H9 (cell line): ENCODE measurements around the gene RND1. TPM values are rescaled to one million over a fixed set of nuclear protein-coding genes. Genes with fewer than 3 reads are reported as not detected.
A peak's percentile ranks its signal among the peaks of the same experiment; 100 is the strongest.

Experiments used
- DNase-seq: peaks from one replicate; pipeline ENCODE4 v3.0.0-alpha.2; 2017
- H2AFZ ChIP-seq: one replicate; pipeline ENCODE4 v1.6.1; 2013; ENCODE audit warnings: mild to moderate bottlenecking, low read length, control low read depth, moderate library complexity
- H2AK5ac ChIP-seq: 2 replicates; pipeline ENCODE4 v1.6.1; 2013; ENCODE audit warnings: low read length, control low read depth, mixed read lengths; ENCODE audit not compliant: insufficient read length
- H2BK120ac ChIP-seq: one replicate; pipeline ENCODE4 v1.6.1; 2013; ENCODE audit warnings: low read depth, mild to moderate bottlenecking, low read length, control low read depth, inconsistent platforms; ENCODE audit not compliant: poor library complexity, severe bottlenecking
- H2BK12ac ChIP-seq: 2 replicates; pipeline ENCODE4 v1.6.1; 2013; ENCODE audit warnings: low read length, control low read depth, mixed read lengths, low read depth; ENCODE audit not compliant: insufficient read length
- H2BK15ac ChIP-seq: 2 replicates; pipeline ENCODE4 v1.6.1; 2013; ENCODE audit warnings: low read depth, low read length, control low read depth
- H2BK20ac ChIP-seq: one replicate; pipeline ENCODE4 v1.6.1; 2013; ENCODE audit warnings: low read depth, mild to moderate bottlenecking, low read length, control low read depth, inconsistent platforms; ENCODE audit not compliant: poor library complexity, severe bottlenecking
- H2BK5ac ChIP-seq: 2 replicates; pipeline ENCODE4 v1.6.1; 2013; ENCODE audit warnings: low read length, control low read depth, mixed read lengths; ENCODE audit not compliant: insufficient read length
- H3K14ac ChIP-seq: 2 replicates; pipeline ENCODE4 v1.6.1; 2013; ENCODE audit warnings: low read length, control low read depth; ENCODE audit not compliant: insufficient read depth
- H3K18ac ChIP-seq: 2 replicates; pipeline ENCODE4 v1.6.1; 2013; ENCODE audit warnings: low read depth, mild to moderate bottlenecking, mixed read lengths, low read length, control low read depth; ENCODE audit not compliant: insufficient read length
- H3K23ac ChIP-seq: 2 replicates; pipeline ENCODE4 v1.6.1; 2013; ENCODE audit warnings: low read length, control low read depth, mixed read lengths, low read depth; ENCODE audit not compliant: insufficient read length
- H3K23me2 ChIP-seq: 2 replicates; pipeline ENCODE4 v1.6.1; 2013; ENCODE audit warnings: low read depth, mild to moderate bottlenecking, mixed read lengths, low read length, control low read depth; ENCODE audit not compliant: insufficient read length, poor library complexity, severe bottlenecking
- H3K27ac ChIP-seq: 2 replicates; pipeline ENCODE4 v1.5.1; 2013; ENCODE audit warnings: low read length, control low read depth, mixed read lengths, low read depth; ENCODE audit not compliant: insufficient read length
- H3K27me3 ChIP-seq: 2 replicates; pipeline ENCODE4 v1.6.1; 2013; ENCODE audit warnings: low read length, control low read depth, inconsistent platforms; ENCODE audit not compliant: insufficient read depth
- H3K4ac ChIP-seq: 2 replicates; pipeline ENCODE4 v1.6.1; 2013; ENCODE audit warnings: low read depth, mild to moderate bottlenecking, control low read depth, inconsistent platforms, low read length, moderate library complexity
- H3K4me1 ChIP-seq: 2 replicates; pipeline ENCODE4 v1.6.1; 2013; ENCODE audit warnings: low read length, control low read depth, inconsistent platforms; ENCODE audit not compliant: insufficient read depth
- H3K4me2 ChIP-seq: 2 replicates; pipeline ENCODE4 v1.6.1; 2013; ENCODE audit warnings: low read length, control low read depth, mixed read lengths; ENCODE audit not compliant: insufficient read length, insufficient read depth
- H3K56ac ChIP-seq: 2 replicates; pipeline ENCODE4 v1.6.1; 2013; ENCODE audit warnings: low read depth, mild to moderate bottlenecking, mixed read lengths, low read length, control low read depth; ENCODE audit not compliant: insufficient read length
- H3K79me1 ChIP-seq: 2 replicates; pipeline ENCODE4 v1.6.1; 2013; ENCODE audit warnings: low read depth, mild to moderate bottlenecking, moderate library complexity, low read length, control low read depth, inconsistent platforms; ENCODE audit not compliant: insufficient read depth, poor library complexity, severe bottlenecking
- H3K79me2 ChIP-seq: 2 replicates; pipeline ENCODE4 v1.6.1; 2013; ENCODE audit warnings: low read length, control low read depth, inconsistent platforms; ENCODE audit not compliant: insufficient read depth
- H3K9ac ChIP-seq: 2 replicates; pipeline ENCODE4 v1.6.1; 2013; ENCODE audit warnings: low read length, control low read depth, mixed read lengths; ENCODE audit not compliant: insufficient read length; ENCODE audit errors: extremely low read depth
- H3K9me3 ChIP-seq: one replicate; pipeline ENCODE4 v1.6.1; 2013; ENCODE audit warnings: low read depth, low read length, inconsistent platforms; ENCODE audit not compliant: control insufficient read depth
- H3T11ph ChIP-seq: one replicate; pipeline ENCODE4 v1.6.1; 2013; ENCODE audit warnings: mild to moderate bottlenecking, low read length, control low read depth, inconsistent platforms
- H4K20me1 ChIP-seq: one replicate; pipeline ENCODE4 v1.6.1; 2013; ENCODE audit not compliant: control insufficient read depth, insufficient read length, insufficient read depth
- H4K5ac ChIP-seq: 2 replicates; pipeline ENCODE4 v1.6.1; 2013; ENCODE audit warnings: low read depth, mild to moderate bottlenecking, mixed read lengths, low read length, control low read depth; ENCODE audit not compliant: insufficient read length
- H4K8ac ChIP-seq: replicated peaks from 2 replicates; pipeline ENCODE4 v1.6.1; 2013; ENCODE audit warnings: low read length, control low read depth, mixed read lengths, low read depth; ENCODE audit not compliant: insufficient read length
- H4K91ac ChIP-seq: 2 replicates; pipeline ENCODE4 v1.6.1; 2013; ENCODE audit warnings: low read depth, mild to moderate bottlenecking, moderate library complexity, mixed read lengths, low read length, control low read depth; ENCODE audit not compliant: insufficient read length
- H3K27ac Mint-ChIP-seq, 3 experiments: 2 replicates in 2 of 3; 3 replicates in 1 of 3; pipeline ENCODE4 v1.8.0; 2020 to 2021; ENCODE audit warnings: mixed read lengths in 3 of 3, mild to moderate bottlenecking in 1 of 3, moderate library complexity in 1 of 3
- H3K27me3 Mint-ChIP-seq: 2 replicates; pipeline ENCODE4 v1.8.0; 2021; ENCODE audit warnings: low read depth, mild to moderate bottlenecking, moderate library complexity, mixed read lengths
- H3K36me3 Mint-ChIP-seq, 3 experiments: 2 replicates in 2 of 3; 3 replicates in 1 of 3; pipeline ENCODE4 v1.8.0; 2020 to 2021; ENCODE audit warnings: low read depth in 3 of 3, mixed read lengths in 3 of 3; ENCODE audit not compliant: insufficient read depth in 1 of 3
- H3K4me1 Mint-ChIP-seq, 2 experiments: 2 replicates each; pipeline ENCODE4 v1.8.0; 2020; ENCODE audit warnings: mixed read lengths in 2 of 2
- H3K4me3 Mint-ChIP-seq, 2 experiments: 2 replicates in 1 of 2; 3 replicates in 1 of 2; pipeline ENCODE4 v1.8.0; 2020 to 2021; ENCODE audit warnings: mild to moderate bottlenecking in 2 of 2, mixed read lengths in 2 of 2, moderate library complexity in 1 of 2
- H3K9me3 Mint-ChIP-seq, 2 experiments: 2 replicates in 1 of 2; 3 replicates in 1 of 2; pipeline ENCODE4 v1.8.0; 2020; ENCODE audit warnings: mild to moderate bottlenecking in 2 of 2, mixed read lengths in 2 of 2, moderate library complexity in 1 of 2
- CTCF ChIP-seq: fragments of 200-600 bp; sonication (generic); conservative IDR thresholded peaks from 3 replicates; pipeline ENCODE4 v1.8.0; 2021; ENCODE audit warnings: antibody characterized with exemption, mild to moderate bottlenecking
- WGBS: extraction: QIAGEN DNeasy Blood & Tissue Kit; methylation state at CpG from one replicate; pipeline ENCODE4 v1.1.7; 2013; ENCODE audit warnings: missing lambda C conversion rate, low lambda C conversion rate, mixed read lengths; ENCODE audit not compliant: insufficient read length; ENCODE audit errors: extremely low coverage; 5-methylcytosine and 5-hydroxymethylcytosine counted together
- total RNA-seq: library from RNA; stranded (reverse); gene quantifications from 2 replicates; pipeline ENCODE4 v1.2.1, GENCODE V29; 2021

Gene RND1
- total RNA-seq, 1 experiment from 2014 or later = 9.7 TPM

- Mint-ChIP-seq H3K27me3 (peaks cover 26% of the 10 kb centered on the region), H3K9me3 (no peaks in the 10 kb centered on the region; a peak in 1 of 5 replicates), H3K4me3 (peak overlapping the region in 1 of 2 experiments; percentile 53; a peak in 2 of 5 replicates), H3K4me1 (peaks cover 8 to 13% of the 10 kb centered on the region in 2 experiments), H3K36me3 (no peaks in the 10 kb centered on the region), H3K27ac (peak overlapping the region in 1 of 3 experiments; percentile 49; a peak in 1 of 7 replicates)
- no peak overlapping the region for H2AFZ ChIP-seq
- H3K9me3 ChIP-seq = no peaks in the 10 kb centered on the region
- no peaks in the 10 kb centered on the region for H3K79me1 ChIP-seq
- no peak overlapping the region for H2BK12ac ChIP-seq
- H3K56ac ChIP-seq = no peak overlapping the region
- DNase-seq = no peak
- no peaks in the 10 kb centered on the region for H3K4me1 ChIP-seq
- H4K91ac ChIP-seq = no peak overlapping the region
- no peaks in the 10 kb centered on the region for H3K23me2 ChIP-seq
- no peak overlapping the region for H3K9ac ChIP-seq
- H4K8ac ChIP-seq = no peak overlapping the region
- H3T11ph ChIP-seq = no peak overlapping the region
- H2BK5ac ChIP-seq = no peak overlapping the region
- H3K18ac ChIP-seq = no peak overlapping the region
- H3K27me3 ChIP-seq = no peaks in the 10 kb centered on the region
- no peak overlapping the region for H4K5ac ChIP-seq
- H4K20me1 ChIP-seq = no peaks in the 10 kb centered on the region
- no CpG with 5 or more reads among the region's 3 CpGs for WGBS
- no peak overlapping the region for H3K4me2 ChIP-seq
- no peak overlapping the region for H3K27ac ChIP-seq
- H3K4ac ChIP-seq = no peak overlapping the region
- no peak overlapping the region for H3K14ac ChIP-seq
- H3K23ac ChIP-seq = no peak overlapping the region
- H2BK20ac ChIP-seq = no peak overlapping the region
- no peak overlapping the region for H2BK15ac ChIP-seq
- H3K79me2 ChIP-seq = no peaks in the 10 kb centered on the region
- no peak overlapping the region for H2AK5ac ChIP-seq
- no peak for TF ChIP-seq CTCF
- no peak overlapping the region for H2BK120ac ChIP-seq
Measured at GRCh38 chr12:48889679-48890078, 24.0 kb upstream of the RND1 start.
